Activated naive CD4-positive, alpha-beta T cell (primary cell): ENCODE measurements around the gene OR2AJ1.

Experiments
- DNase-seq, 4 experiments: peaks; one replicate each; lab custom pipeline; 2025; lab: John Stamatoyannopoulos, UW

OR2AJ1 gene

GRCh38 chr1:247962911-247963588 is 38.4 kb downstream of the OR2AJ1 start:
- no peak for DNase-seq

- no peak for DNase-seq
Measured at GRCh38 chr1:247964933-247965332, 40.2 kb downstream of the OR2AJ1 start, which contains the start of gene OR2AK2. OR2AK2 (plus strand) TSS chr1:247965233; CDS start chr1:247965377, 144 bp downstream.

- no peak for DNase-seq
Measured at GRCh38 chr1:247966532-247967204, 42.0 kb downstream of the OR2AJ1 start.
